Activated naive CD8-positive, alpha-beta T cell treated with anti-CD3 and anti-CD28 coated beads, Interleukin-2, amount 50 U/mL, for 16 hours (primary cell): ENCODE data around the gene FYCO1.

Experiments used
- DNase-seq: peaks from one replicate; pipeline ENCODE4 v3.0.0-alpha.2; 2020; ENCODE audit warnings: low read depth, low spot score

Gene FYCO1

GRCh38 chr3:45965253-45965652 is 30.4 kb downstream of the FYCO1 start:
- DNase-seq, result no peak

DNA sequence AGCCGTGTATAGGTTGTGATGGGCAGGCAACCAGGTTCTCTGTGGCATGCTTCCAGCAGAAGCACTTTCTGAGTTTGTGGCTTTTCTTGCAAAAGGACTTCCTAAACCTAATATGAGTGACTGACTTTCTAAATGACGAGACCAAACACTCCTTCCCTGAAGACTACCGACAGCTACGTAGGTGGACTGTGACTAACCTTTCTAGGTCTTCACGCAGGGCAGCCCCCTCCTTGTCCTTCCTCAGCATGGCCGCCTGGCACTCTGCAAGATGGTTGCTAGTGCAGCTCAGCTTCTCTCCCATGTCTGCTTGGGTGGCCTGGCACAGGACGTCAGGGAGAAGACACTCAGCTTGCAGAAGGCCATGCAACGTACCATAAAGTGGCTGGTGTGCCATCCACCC is 31.5 kb downstream of the FYCO1 start:
- no peak for DNase-seq

- no peak for DNase-seq
Observed at GRCh38 chr3:45962033-45962432, 33.6 kb downstream of the FYCO1 start.

- no peak for DNase-seq
Observed at GRCh38 chr3:45960289-45960688, 35.3 kb downstream of the FYCO1 start.

- no peak for DNase-seq
Observed at GRCh38 chr3:45959201-45959600, 36.4 kb downstream of the FYCO1 start.

- no peak for DNase-seq
Observed at GRCh38 chr3:45958321-45958791, 37.3 kb downstream of the FYCO1 start.

- no peak for DNase-seq
Observed at GRCh38 chr3:45957586-45957985, 38.0 kb downstream of the FYCO1 start.

DNA sequence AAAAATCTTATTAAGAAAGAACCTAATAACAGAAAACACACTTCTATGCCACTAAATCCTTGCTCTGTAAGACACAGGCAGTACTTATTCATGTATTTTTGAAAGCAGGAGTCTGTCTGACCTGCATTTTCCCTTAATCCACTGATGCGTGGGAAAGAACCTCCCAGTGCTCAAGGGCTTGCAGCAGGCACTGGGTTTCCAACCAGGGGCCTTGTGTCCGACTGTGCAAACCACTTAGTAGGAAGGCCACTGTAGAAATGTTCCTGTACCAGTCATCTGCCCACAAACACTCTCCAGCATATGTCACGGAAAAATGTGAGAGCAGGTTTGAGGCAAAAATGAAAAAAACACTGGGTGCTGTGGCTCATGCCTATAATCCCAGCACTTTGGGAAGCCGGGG is 39.9 kb downstream of the FYCO1 start:
- DNase-seq, result no peak

DNA sequence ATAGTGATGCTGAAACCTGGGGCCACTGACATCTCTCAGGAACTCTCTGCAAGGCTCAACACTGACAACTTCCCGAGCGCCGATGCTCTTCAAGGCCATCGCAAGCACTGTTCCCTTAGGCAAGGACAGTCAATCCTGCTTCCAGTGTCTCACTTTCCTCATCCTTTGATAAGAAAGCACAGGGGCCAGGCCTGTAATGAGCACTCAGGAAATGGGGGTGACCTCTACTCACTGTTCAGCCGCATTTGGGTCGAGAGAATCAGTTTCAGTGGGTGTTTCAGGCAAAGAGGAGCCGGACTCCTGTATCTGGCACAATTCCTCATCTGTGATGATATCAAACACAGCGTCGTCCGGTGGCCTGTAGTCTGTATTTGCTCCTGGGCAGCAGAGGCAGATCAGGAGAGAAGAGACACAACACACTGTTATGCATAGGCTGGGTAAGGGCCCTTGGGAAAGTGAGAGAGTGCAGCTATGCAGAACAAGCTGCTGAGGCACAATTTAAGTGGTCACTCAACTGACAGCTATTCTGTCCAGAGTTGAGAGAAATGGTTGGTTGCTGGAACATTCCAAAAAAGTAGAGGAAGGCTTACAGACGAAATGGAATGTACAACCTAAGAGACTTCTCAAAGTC is 40.5 kb downstream of the FYCO1 start:
- DNase-seq, result no peak

- no peak for DNase-seq
Observed at GRCh38 chr3:45954306-45954705, 41.3 kb downstream of the FYCO1 start.

GRCh38 chr3:45953536-45953935 is 42.1 kb downstream of the FYCO1 start:
- DNase-seq, result no peak

GRCh38 chr3:45952456-45952855 is 43.2 kb downstream of the FYCO1 start:
- DNase-seq, result no peak

GRCh38 chr3:45951946-45952345 is 43.7 kb downstream of the FYCO1 start:
- DNase-seq, result no peak

DNA sequence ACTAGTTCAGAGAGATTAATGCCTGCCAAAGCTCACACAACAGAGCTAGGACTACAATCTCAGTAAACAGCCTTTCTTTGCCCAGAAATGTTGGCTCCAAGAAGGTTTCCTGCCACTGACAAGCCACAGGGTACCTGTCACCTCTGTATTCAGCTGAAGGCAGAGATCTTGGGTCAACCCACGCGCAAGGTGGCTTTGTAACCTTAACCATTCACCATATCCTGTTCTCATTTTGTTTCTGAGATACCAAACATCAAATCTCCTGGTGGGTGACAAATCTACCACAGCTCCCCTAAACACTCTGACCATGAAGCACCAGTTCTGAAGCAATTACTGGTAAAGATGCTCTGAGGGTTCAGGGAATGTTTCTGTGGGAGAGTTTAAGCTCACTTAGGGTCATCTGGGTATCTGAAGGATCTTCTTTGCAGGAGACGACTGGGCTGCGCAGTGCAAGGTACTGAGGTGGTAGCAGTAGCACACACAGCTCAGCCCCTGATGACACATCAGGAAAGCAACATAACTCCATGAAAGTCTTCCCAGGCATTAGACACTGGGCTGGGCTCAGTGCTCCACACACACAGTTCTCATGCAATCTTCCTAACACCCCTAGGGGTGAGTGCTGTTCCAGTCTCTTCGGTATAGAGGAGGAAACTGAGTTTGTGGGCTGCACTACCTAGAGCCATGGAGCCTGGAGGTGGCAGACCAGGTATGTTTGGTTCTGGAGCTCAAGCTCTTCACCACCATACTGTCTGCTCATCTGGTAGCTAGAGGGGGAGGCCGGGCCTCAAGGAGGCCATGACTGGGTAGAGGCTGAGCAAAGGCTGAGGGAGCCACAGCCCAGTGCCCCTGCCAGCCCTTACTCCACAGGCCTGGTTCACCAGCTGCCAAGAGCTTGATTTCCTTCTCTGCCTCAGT is 44.7 kb downstream of the FYCO1 start:
- peak; percentile 37 for DNase-seq

DNA sequence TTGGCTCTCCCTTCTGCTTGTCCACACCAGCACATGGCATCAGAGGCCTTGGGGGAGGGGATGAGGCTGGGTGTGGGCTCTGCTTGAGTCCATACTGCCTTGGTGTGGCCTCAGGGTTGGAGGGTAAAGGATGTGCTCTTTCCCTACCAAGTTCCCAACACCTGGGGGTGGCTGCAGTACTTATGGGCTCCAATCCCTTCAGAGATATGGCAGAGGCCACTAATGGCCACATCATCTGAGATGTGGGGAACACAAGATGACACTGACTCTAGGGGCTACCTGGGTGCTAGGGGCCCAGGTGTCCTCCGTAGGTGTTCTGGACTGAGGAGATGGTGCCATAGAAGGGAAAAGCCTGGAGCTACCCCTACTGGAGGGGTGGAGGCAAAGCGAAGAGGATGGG is 45.5 kb downstream of the FYCO1 start:
- DNase-seq, result no peak

DNA sequence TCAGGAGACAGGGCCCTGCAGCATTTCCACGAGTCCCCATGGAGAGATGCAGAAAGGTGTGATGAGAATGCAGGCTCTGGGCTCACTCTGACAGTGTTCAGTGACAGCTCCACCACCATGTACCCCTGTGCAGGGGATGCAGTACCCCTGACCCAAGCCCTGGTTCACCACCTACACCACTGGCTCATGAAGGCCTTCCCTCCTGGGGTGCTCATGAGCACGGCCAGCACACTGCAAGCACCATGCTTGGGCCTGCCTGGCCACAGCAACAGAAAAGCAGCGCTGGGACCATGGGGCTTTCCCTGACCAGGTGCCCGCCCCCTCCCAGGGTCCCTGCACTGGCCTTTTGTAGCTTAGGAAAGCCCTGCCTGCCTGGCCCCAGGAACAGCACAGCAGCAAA is 46.2 kb downstream of the FYCO1 start:
- no peak for DNase-seq

DNA sequence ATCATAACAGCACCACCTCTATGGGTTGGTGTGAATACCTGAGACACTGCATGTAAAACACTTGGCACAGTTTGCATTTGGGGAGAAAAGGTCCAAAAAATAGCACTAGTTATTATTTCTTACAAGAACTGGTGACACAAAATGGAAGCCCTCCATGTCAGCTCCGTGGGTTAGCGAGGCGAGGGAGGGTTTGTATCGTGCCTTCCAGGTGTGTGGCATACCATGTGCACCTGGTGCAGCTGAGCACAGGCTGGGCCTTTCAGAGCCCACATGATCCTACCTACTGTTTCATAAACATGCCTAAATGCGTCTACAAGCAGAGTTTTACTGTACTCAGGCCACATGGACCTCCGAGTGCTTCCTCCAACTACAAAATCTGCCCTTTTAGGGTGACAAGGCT is 46.7 kb downstream of the FYCO1 start:
- no peak for DNase-seq

DNA sequence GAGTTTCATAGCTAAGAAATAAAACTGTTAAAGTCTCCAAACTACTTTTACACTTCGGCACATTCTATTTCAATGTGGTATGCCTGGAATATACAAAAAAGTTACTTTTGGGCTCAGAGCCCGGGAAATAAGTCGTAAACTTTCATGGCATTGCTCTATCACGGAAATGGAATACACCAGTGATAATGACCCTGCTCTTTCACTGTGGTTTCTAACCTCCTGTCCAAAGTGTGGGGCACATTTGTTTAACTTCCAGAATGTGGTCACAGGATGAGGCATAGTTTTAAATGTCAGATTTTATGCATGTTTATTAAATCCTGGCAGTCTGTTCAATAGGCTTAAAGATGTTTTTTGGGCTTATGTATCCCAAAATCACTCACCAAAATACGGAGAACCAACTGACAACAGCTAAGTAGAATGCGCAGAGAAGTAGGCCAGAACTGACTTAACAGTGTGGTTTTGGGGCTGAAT is 47.3 kb downstream of the FYCO1 start:
- no peak for DNase-seq

- no peak for DNase-seq
Observed at GRCh38 chr3:45947361-45947760, 48.3 kb downstream of the FYCO1 start.

- no peak for DNase-seq
Observed at GRCh38 chr3:45946875-45947274, 48.7 kb downstream of the FYCO1 start.

GRCh38 chr3:45946307-45946706 is 49.3 kb downstream of the FYCO1 start:
- no peak for DNase-seq

DNA sequence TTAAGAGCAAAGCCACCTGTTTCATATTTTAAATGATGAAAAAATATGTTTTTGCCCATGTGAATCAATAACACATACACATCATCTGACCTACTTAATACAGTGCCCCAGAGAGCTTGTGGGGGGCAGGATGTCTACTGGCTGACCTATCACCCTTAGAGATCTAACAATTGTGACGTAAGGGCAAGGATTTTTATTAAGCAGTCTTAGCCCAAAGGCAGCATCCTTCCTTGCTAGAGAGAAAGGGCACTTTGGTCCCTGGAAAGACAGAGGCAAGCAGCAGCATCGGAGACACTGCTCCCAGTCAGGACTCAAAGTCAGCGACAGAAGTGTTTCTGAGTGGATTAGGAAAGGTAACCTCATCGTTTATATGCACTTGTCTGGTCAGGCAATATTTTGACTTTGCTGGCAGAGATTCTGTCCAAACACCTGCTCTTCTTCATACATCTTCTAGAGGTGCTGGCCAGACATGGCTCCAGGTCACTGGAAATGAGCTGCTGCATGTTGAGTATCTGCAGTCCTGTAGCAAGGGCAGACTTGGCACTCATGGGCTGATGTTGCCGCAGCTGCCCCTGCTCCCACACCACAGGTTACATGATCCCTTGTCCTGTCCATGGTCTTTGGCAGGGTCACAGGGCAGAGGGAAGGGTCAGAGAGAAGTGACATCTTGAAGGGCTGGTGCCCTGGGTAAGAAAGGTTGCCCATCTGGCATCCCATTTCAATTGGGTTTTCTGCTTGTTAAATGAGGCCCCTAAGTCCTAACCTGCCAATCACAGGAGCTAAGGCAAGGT is 50.6 kb downstream of the FYCO1 start:
- no peak for DNase-seq
